ENCODE data around the gene IFT20.

The IFT20 gene

DNA sequence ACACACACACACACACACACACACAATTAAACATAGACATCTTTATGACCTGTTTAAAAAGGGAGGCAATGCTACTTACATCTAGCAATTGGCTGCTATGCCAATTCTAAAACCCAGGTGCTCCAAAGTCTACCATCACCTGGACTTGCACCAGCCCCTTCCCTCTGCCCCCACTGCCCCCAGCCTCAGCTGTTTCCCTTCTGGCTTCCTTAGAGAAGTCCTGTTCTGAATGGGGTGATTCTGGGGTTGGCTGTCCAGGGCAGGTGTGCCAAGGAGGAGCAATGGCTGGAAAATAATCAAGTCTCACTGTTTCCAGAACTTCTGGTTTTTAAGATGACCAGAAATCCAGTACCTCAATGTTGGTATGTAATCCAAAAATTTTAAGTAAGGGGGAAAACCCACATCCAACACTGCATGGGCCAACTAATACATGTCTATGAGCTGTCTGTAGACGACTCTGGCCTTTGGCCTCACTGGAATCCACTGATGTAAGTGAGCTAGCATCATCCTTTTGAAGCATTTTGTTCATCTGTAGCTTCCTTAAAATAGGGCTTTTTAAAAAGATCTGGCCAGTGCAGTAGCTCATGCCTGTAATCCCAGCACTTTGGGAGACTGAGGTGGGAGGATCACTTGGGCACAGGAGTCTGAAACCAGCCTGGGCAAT, 2.1 kb downstream of the IFT20 start:
- ChIA-PET POLR2A (interaction anchor here (0.5 kb wide), 1 partner anchor 97 kb away, joined by 7 read pairs; no protein-coding TSS in a partner anchor), CTCF (interaction anchor here (0.7 to 3.9 kb wide), 6 partner anchors 12 to 529 kb away, joined by 3 to 18 read pairs (median 4); partner anchors contain the start of gene POLDIP2)
- no peak for DNase-seq (ENCODE audit: extremely low spot score)
- no peak for TF ChIP-seq CTCF (IDR thresholded peaks at IDR 0.05; ENCODE audit: control extremely low read depth, extremely low read depth, low read depth, missing control alignments)

DNA sequence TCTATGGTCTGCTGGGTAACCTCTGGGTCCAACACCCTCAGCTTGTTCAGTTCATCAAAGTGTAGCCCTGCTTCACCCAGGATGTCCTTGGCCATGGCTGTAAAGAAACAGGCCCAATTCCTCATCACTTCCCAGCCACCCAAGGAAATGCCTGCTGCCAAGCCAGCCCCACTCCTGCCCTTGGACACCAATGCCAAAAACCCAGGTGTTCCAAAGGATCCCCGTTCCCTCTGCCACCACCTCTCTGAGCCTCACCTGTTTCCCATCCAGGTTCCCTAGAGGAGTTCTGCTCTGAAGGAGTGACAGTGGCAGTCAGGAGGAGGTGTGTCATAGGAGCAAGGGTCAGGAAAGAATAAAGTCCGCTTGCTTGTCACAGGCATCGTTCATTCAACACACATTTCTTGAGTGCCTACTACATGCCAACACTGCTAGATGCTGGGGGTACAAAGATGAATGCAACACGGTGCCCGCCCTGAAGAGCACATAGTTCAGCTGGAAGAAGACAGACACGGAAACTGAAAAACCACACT, 3.3 kb downstream of the IFT20 start:
- ChIA-PET CTCF (interaction anchor here (1.4 to 3.0 kb wide), 2 partner anchors 12 to 100 kb away, joined by 3 to 15 read pairs; partner anchors contain the start of gene TMEM97), POLR2A (no interaction called here)
- no peak for DNase-seq (ENCODE audit: extremely low spot score)
- no peak for TF ChIP-seq CTCF (IDR thresholded peaks at IDR 0.05; ENCODE audit: control extremely low read depth, extremely low read depth, low read depth, missing control alignments)

DNA sequence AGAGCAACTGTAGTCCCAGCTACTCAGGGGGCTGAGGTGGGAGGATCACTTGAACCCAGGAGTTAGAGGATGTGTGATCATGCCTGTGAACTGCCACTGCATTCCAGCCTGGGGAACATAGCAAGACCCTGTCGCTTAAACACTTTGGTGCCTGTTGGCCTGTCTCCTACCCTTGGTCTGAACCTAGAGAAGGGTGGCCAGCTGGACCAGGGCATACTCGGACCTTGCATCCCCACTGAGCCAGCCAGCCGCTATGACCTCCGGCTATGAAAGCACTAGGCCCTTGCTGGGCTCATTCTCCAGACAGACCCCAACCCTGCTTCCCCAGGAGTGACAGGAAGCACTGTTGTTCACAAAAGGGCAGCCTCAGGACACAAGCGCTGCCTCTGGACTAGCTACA, 4.6 kb downstream of the IFT20 start:
- TF ChIP-seq CTCF (IDR thresholded peaks at IDR 0.05; ENCODE audit: control extremely low read depth, extremely low read depth, low read depth, missing control alignments), result no peak
- POLR2A ChIA-PET, result interaction anchor here (1.0 to 1.1 kb wide), 2 partner anchors 13 to 16 kb away, joined by 3 read pairs; no protein-coding TSS in a partner anchor
- DNase-seq (ENCODE audit: extremely low spot score), result no peak
- CTCF ChIA-PET, result interaction anchor here (1.4 to 3.0 kb wide), 2 partner anchors 10 to 12 kb away, joined by 3 to 15 read pairs; partner anchors contain the start of gene TMEM97

DNA sequence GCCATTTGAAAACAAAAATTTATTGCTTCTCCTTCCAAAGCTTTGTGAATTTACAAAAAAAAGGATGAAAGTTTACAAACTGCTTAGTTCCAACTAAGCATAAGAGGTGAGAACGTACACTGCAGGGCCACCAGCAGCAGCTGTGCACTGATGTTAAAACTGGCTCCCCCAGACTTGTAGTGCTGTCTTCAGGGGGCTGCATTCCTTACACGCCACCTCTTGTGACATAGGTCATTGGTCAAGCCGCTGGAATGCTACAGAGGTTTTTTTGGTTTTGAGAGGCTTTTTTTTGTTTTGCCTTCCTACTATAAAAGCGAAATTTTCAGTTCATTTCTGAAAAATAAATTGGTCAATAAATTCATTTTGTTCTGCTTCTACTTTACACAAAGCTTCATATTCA, 6.9 kb downstream of the IFT20 start:
- no peak for TF ChIP-seq CTCF (IDR thresholded peaks at IDR 0.05; ENCODE audit: control extremely low read depth, extremely low read depth, low read depth, missing control alignments)
- ChIA-PET CTCF (interaction anchor here (1.3 to 2.1 kb wide), 2 partner anchors 30 to 76 kb away, joined by 4 to 6 read pairs; no protein-coding TSS in a partner anchor), POLR2A (no interaction called here)
- DNase-seq (ENCODE audit: extremely low spot score), result no peak

- ChIA-PET CTCF (interaction anchor here (1.3 to 2.1 kb wide), 2 partner anchors 30 to 76 kb away, joined by 4 to 6 read pairs; no protein-coding TSS in a partner anchor), POLR2A (no interaction called here)
- no peak for DNase-seq (ENCODE audit: extremely low spot score)
- TF ChIP-seq CTCF (IDR thresholded peaks at IDR 0.05; ENCODE audit: control extremely low read depth, extremely low read depth, low read depth, missing control alignments), result no peak
Measured at GRCh38 chr17:28327709-28328108, 7.6 kb downstream of the IFT20 start.

- CTCF ChIA-PET, result interaction anchor here (2.1 kb wide), 1 partner anchor 29 kb away, joined by 6 read pairs; no protein-coding TSS in a partner anchor
- DNase-seq (ENCODE audit: extremely low spot score), result no peak
- POLR2A ChIA-PET, result no interaction called here
- no peak for TF ChIP-seq CTCF (IDR thresholded peaks at IDR 0.05; ENCODE audit: control extremely low read depth, extremely low read depth, low read depth, missing control alignments)
Measured at GRCh38 chr17:28327031-28327607, 8.2 kb downstream of the IFT20 start.
